ENCODE measurements around the gene PFDN1.

The PFDN1 gene

DNA sequence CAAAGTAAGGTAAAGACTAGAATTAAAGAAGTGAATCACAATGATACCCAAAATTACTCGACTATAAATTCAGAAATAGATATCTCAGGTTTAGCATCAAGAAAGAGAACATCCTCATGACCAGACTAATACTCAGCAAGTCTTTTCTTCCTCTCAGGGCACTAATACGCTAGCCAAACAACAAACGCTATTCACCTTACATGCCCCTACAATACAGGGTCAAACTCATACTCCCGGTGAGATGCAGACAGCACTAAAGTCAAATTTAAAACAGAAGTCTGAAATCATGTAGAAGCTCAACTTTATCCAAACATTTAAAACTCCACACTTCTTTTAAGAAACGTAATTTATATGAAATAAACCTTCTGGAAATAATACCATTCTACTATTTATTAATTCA lies 5.6 kb downstream of the PFDN1 start:
- Histone ChIP-seq H3K27ac (replicated peaks) (no peak overlapping the region), H3K27me3 (ENCODE audit: insufficient read depth, poor library complexity, severe bottlenecking) (no peaks in the 10 kb centered on the region), H3K4me3 (replicated peaks; ENCODE audit: insufficient read depth, low read length) (no peak overlapping the region)
- DNase-seq (ENCODE audit: low read depth in 1 of 2, low spot score in 1 of 2) = no peak
- no peak for TF ChIP-seq GABPA (IDR thresholded peaks at IDR 0.05; ENCODE audit: low read depth)
- TF ChIP-seq SPI1 (IDR thresholded peaks at IDR 0.05; ENCODE audit: borderline replicate concordance, low read depth) = no peak
- TF ChIP-seq, protein P1, sequence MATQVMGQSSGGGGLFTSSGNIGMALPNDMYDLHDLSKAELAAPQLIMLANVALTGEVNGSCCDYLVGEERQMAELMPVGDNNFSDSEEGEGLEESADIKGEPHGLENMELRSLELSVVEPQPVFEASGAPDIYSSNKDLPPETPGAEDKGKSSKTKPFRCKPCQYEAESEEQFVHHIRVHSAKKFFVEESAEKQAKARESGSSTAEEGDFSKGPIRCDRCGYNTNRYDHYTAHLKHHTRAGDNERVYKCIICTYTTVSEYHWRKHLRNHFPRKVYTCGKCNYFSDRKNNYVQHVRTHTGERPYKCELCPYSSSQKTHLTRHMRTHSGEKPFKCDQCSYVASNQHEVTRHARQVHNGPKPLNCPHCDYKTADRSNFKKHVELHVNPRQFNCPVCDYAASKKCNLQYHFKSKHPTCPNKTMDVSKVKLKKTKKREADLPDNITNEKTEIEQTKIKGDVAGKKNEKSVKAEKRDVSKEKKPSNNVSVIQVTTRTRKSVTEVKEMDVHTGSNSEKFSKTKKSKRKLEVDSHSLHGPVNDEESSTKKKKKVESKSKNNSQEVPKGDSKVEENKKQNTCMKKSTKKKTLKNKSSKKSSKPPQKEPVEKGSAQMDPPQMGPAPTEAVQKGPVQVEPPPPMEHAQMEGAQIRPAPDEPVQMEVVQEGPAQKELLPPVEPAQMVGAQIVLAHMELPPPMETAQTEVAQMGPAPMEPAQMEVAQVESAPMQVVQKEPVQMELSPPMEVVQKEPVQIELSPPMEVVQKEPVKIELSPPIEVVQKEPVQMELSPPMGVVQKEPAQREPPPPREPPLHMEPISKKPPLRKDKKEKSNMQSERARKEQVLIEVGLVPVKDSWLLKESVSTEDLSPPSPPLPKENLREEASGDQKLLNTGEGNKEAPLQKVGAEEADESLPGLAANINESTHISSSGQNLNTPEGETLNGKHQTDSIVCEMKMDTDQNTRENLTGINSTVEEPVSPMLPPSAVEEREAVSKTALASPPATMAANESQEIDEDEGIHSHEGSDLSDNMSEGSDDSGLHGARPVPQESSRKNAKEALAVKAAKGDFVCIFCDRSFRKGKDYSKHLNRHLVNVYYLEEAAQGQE (IDR thresholded peaks at IDR 0.05; ENCODE audit: insufficient replicate concordance, low read depth) = no peak
- TF ChIP-seq, protein P2, sequence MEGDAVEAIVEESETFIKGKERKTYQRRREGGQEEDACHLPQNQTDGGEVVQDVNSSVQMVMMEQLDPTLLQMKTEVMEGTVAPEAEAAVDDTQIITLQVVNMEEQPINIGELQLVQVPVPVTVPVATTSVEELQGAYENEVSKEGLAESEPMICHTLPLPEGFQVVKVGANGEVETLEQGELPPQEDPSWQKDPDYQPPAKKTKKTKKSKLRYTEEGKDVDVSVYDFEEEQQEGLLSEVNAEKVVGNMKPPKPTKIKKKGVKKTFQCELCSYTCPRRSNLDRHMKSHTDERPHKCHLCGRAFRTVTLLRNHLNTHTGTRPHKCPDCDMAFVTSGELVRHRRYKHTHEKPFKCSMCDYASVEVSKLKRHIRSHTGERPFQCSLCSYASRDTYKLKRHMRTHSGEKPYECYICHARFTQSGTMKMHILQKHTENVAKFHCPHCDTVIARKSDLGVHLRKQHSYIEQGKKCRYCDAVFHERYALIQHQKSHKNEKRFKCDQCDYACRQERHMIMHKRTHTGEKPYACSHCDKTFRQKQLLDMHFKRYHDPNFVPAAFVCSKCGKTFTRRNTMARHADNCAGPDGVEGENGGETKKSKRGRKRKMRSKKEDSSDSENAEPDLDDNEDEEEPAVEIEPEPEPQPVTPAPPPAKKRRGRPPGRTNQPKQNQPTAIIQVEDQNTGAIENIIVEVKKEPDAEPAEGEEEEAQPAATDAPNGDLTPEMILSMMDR (IDR thresholded peaks at IDR 0.05; ENCODE audit: insufficient read depth, low read length) = no peak
- no peak for TF ChIP-seq POLR2AphosphoS5 (IDR thresholded peaks at IDR 0.05; ENCODE audit: low read depth)

DNA sequence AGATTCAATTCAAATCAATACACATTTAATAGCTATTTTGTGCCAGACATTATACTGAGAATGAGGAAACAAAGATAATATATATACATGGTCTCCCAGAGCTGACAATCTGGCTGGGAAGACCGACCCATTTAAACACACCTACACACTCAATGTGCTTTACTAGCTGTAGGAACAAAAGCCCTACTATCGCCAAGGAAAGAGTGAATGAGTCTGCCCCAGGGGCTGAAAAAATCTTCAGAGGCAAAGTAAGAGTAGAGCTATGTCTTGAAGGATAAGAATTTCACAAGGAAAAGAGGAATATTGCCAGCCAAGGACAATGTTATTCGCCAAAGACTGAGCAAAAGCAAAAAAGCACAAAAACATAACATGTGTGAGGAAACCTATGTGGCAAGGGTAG lies 6.6 kb downstream of the PFDN1 start:
- Histone ChIP-seq H3K4me3 (replicated peaks; ENCODE audit: insufficient read depth, low read length) (no peak overlapping the region), H3K27ac (replicated peaks) (no peak overlapping the region), H3K27me3 (ENCODE audit: insufficient read depth, poor library complexity, severe bottlenecking) (no peaks in the 10 kb centered on the region)
- DNase-seq (ENCODE audit: low read depth in 1 of 2, low spot score in 1 of 2) = no peak
- TF ChIP-seq, protein P2 (IDR thresholded peaks at IDR 0.05; ENCODE audit: insufficient read depth, low read length) = no peak
- TF ChIP-seq GABPA (IDR thresholded peaks at IDR 0.05; ENCODE audit: low read depth) (no peak), SPI1 (IDR thresholded peaks at IDR 0.05; ENCODE audit: borderline replicate concordance, low read depth) (no peak)
- TF ChIP-seq, protein P1 (IDR thresholded peaks at IDR 0.05; ENCODE audit: insufficient replicate concordance, low read depth) = no peak

DNA sequence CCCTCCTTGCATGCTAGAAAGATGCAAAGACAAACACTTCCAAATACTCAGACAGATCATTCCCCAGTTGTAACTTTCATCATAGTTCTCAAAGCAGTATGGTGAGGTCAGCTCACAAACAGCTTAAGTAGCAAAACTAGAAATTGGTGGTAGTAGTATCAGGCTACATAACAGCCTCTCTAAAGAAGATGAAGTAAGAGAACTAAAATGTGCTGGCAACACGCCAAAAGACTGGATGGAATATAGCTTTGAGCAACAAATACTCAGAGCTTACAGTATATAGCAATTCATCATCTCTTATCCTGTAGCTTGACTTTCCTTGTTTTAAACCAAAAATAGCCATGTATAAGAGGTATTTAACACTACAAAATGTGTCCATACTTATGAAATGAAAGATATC lies 7.5 kb downstream of the PFDN1 start:
- DNase-seq (ENCODE audit: low read depth in 1 of 2, low spot score in 1 of 2) = peak; percentile 47 to 57
- Histone ChIP-seq H3K27me3 (ENCODE audit: insufficient read depth, poor library complexity, severe bottlenecking) (no peaks in the 10 kb centered on the region), H3K4me3 (replicated peaks; ENCODE audit: insufficient read depth, low read length) (no peak overlapping the region), H3K27ac (replicated peaks) (no peak overlapping the region)
- TF ChIP-seq, protein P2 (IDR thresholded peaks at IDR 0.05; ENCODE audit: insufficient read depth, low read length) = no peak
- TF ChIP-seq, protein P1 (IDR thresholded peaks at IDR 0.05; ENCODE audit: insufficient replicate concordance, low read depth) = no peak
- TF ChIP-seq SPI1 (IDR thresholded peaks at IDR 0.05; ENCODE audit: borderline replicate concordance, low read depth) (no peak), GABPA (IDR thresholded peaks at IDR 0.05; ENCODE audit: low read depth) (no peak), POLR2AphosphoS5 (IDR thresholded peaks at IDR 0.05; ENCODE audit: low read depth) (no peak)

Data from HL-60 (cell line).